HG02763 (cell line): ENCODE results near the gene ARMC6.

Experiments
- ATAC-seq: cut with Tn5 transposase; IDR thresholded peaks from one replicate; pipeline ENCODE4 v1.9.1; 2021; ENCODE audit warnings: mild to moderate bottlenecking, moderate library complexity; ENCODE audit not compliant: unreplicated experiment

The ARMC6 gene

DNA sequence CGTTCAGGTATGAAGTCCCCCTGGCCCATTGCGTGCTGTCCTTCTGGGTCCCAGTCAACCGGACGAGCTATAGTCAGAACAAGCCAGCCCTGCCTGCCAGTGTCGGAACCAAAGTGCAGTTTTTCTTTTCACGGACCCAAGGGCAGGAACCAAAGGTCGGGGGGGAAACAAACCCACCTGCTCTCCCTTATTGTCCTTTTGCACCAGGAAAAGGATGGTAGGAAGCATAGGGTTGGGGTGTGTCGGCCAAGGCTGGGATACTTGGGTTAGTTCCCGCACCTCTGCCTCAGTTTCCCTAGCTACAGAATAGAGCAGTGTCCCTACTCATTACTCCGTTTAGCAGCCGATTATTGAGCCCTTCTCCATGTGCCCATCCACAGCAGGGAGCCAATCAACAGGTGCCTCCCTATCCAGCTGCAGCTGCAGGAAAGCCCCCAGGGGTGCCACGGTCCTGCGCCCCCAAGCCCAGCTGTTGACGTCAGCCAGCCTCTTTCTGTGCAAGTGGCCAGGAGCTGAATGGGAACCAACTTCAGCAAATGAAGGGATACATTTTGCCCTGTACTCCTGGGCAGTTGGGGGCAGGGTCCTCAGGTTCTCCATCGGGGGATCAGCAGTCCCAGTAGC is 21.0 kb downstream of the ARMC6 start:
- ATAC-seq = no peak

DNA sequence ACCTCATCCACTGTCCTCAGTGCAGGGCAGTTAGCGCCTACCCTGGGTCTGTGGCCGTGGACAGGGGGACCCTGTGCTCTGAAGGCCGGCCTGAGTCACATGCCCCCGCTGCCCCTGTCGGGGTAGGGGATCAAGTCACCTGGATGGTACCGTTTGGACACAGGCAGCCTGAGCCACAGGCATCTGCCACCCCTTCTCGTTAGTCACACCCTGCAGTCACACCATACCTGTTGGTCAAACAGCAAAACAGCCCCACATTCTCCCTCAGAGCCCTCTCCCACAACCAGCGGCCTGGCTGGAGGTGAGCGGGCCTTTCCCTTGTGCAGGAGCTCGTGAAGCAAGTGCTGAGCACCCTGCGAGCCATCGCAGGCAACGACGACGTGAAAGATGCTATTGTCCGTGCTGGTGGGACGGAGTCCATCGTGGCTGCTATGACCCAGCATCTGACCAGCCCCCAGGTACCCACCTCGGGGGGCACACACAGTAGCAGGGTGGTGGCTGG is 21.6 kb downstream of the ARMC6 start:
- ATAC-seq = no peak

DNA sequence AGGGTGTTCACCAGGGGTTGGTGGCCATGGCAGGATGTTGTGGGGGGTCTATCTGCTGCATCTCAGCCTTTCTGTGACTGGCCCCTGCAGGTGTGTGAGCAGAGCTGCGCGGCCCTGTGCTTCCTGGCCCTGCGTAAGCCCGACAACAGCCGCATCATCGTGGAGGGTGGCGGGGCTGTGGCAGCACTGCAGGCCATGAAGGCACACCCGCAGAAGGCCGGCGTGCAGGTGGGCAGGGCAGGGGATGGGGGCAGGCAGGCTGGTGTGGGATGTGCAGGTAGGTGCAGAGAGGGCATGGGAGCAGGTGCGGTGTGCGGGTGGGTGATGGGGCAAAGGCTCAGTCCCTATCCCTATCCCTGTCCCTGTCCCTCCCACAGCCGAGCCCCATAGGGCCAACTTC is 22.3 kb downstream of the ARMC6 start:
- no peak for ATAC-seq

DNA sequence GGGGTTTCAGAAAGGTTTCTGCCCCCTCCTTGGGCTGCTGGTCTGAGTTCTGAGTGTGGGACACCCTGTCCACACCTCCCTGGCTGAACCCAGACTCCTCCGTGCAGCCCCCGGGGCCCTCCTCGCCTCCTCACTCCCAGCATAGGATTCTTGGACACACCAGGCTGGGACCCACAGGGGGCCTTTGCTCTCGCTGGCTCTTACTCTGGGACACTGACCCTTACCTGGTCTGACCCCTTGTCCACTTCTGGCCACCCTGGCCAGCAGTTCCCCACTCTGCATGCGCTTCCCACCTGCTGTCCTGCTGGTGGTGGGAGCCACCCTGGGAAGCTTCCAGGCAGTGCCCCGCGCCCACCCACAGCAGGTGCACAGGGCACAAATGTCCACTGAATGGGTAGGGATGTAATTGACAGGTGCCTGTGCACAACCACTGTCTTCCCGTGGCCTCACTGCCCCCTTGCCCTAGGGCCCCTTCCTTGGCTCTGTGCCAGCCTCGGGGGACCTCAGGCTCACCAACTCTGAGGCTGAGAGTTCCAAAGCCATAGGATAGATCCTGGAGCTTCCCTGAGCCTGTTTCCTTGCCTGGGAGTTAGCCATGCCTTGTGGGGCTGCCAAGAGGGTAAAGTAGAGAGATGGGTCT is 23.4 kb downstream of the ARMC6 start:
- ATAC-seq = no peak

DNA sequence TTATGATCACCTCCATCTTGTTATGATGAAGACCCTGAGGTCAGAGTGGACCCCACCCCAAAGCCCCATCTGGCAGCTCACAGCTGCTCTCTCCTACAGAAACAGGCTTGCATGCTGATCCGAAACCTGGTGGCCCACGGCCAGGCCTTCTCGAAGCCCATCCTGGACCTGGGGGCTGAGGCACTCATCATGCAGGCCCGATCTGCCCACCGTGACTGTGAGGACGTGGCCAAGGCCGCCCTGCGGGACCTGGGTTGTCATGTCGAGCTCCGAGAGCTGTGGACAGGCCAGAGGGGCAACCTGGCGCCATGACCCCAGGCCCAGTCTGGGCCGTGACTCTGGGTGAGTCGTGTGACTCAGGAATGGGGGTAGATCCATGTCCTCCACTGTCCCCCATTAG is 23.9 kb downstream of the ARMC6 start:
- no peak for ATAC-seq

DNA sequence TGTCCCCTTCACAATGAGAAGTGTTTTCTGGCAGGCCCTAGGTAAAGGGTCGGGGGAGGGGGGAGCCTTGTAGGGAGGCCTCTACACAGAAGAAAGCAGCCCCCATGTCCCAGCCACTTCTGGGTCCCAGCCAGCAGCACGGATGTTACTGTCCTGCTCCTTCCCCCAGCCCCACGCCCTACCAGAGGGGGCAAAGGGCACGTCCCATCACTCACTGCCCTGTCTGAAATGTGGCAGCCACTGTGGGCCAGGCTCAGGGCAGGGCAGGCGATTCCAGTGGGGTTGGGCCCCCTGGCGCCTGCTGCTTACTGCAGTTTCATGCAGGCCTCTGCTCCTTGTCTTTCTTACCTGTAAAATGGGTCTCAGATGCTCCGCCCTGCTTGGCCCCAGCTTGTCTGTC is 24.3 kb downstream of the ARMC6 start:
- ATAC-seq = no peak

DNA sequence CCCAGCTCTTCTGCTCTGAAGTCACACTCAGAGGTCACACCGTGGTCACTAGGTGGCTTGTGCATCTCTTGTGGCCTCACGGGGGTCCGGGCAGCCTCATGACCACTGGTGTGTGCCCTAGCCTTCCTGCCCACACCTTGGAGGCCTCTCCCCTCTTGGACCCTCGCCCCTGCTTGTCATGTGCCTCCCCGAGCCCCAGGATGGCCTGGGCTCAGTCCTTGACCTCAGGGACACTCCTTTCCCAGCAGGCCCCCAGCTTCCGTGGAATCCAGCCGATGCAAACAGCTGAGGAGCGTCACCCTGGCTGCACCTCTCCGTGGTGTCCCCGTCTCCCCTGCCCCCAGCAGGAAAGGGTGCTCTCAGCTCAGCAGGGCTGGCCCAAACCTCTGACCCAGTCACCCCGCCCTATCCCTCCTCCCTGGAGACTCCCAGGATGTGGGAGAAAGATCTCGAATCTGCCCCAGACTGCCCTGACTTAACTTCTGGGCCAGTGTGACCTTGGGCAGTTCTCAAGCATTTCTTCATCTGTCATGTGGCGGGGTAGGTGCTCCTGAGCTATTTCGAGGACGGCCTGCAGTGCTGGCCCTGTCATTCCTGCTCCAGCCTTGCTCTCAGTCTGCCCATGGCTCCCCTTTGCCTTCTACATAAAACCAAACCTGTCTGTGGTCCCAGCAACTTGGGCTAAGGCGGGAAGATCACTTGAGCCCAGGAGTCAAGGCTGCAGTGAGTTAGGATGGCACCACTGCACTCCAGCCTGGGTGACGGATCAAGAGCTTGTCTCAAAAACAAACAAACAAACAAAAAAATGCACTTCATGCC is 25.8 kb downstream of the ARMC6 start:
- no peak for ATAC-seq

DNA sequence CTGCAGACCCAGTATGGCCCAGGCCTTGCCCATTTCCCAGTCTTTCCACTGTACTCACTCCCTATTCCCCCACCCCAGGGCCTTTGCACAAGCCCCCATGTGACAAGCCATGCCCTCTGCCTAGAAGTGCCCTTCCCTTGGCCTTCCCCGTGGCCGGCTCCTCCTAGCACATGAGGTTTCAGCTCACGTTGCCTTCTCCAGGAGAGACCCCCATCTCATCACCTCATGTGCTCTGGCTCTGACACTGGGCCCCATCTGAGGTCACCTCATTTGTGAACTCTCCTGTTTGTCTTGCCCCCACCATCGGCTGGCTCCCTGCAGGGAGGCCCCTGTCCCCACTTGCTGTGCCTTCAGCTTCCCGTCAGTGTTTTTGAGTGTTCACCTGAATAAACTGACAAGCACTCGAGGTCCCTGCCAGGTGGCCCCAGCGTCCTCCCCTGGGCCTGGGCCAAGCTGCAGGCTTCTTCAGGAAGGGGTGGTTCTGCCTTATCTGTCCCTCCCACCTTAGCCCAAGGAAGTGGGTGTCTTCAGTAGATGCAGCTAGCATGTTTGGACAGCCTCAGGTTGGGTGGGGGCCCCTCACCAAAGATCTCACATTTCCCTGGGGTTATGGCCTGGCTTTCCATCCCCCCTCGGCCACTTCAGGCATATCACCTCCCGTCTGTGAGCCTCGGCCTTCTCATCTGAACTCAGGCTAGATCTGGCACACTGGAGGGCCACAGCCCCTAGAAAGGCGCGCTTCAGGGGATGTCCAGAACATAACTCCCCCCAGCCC is 26.6 kb downstream of the ARMC6 start:
- ATAC-seq = no peak

DNA sequence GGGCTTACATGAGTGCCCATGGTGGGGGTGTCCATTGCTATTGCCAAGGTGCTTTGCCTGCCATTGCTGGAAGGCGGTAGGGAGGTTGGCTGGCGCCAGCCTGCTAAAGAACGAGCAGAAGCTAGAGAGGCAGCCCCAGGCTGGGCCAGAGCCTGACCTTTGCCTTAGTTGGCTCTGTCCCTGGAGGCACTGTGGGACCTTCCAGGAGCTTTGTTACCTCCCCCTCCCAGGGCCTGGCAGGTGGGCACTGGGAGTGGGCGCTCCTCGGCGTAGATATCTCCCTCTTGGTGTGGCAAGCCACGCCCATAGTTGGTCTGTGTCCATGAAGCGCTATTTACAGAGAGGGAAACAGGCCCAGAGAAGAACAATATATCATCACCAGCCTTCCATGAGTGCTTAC is 28.1 kb downstream of the ARMC6 start:
- ATAC-seq = no peak

DNA sequence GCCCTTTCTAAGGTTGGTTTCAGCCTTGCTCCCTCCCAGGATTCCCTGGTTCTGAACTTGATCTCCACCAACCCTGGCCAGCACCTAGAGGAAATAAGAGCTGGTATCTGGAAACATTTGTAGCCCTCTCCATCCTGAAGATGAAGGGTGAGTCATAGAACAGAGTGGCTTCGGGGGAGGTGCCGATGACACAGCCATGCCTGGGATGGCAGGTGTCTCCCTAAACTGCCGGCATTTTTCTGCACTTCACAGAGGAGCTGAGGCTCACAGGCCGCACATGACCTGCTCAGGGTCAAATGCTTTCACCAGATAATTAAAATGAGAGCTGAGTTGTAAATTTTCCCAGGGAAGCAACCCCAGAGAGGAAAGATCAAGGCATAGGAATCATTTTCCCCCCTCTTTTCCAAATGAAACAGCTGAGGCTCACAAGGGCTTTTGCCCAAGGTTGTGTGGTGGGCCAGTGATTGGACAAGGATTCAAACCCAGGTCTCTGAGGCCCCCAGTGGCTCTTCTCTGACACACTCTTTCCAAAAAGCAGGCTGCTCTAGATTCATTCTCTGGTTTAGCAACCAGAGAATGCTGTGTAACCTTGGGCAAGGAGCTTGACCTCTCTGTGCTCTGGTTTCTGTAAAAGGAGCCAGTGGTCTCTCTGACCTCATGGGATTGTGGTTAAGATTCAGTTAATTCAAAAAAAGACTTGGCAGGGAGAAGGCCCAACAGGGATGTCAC is 29.2 kb downstream of the ARMC6 start:
- no peak for ATAC-seq

DNA sequence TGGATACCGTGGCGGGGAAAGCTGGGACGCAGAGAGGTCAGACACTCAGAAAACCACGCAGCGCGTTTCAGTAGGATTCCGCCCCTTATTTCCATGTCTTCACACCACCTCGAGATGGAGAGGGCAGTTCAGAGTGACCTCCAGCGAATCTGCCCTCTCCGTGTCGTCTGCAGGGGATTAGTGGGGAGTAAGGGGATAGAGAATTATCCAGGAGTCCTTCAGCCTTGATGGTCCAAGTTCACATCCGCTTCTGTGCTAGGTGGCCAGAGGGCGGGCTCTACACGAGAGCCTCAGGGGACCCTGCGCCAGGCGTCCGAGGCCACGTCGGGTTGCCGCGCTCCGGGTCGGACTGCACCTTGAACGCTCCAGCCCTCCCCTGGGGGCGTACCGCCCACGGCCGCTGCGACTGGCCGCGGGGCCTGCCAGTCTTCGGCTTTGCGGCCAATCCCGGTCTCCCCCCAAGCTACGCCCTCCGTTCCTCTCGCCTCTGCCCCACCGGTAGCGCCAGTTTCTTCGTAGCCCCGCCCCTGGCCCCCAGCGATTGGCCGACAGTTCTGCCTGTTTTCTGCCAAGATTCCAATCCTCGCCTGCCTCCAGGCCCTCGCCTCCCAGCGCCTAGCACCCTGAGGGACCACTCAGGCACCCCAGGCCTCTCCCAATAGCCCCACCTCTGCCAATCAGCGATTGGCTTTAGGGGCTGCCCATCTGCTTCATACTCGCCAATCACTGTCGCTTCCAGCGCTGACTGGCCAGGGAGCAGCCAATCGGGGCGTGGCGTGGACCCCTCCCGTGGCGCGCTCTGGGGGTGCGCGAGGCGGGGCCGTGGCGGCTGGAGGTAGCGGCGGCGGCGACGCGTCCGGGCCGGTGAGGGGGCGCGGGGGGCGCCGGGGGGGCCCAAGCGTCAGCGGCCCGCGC is 30.0 kb downstream of the ARMC6 start, which contains the start of gene SLC25A42:
Gene SLC25A42 (plus strand): TSS at position 812 of the 915 bp plus-strand sequence. CDS start 32,131 bp downstream, outside the sequence.
- peak; percentile 93 for ATAC-seq

DNA sequence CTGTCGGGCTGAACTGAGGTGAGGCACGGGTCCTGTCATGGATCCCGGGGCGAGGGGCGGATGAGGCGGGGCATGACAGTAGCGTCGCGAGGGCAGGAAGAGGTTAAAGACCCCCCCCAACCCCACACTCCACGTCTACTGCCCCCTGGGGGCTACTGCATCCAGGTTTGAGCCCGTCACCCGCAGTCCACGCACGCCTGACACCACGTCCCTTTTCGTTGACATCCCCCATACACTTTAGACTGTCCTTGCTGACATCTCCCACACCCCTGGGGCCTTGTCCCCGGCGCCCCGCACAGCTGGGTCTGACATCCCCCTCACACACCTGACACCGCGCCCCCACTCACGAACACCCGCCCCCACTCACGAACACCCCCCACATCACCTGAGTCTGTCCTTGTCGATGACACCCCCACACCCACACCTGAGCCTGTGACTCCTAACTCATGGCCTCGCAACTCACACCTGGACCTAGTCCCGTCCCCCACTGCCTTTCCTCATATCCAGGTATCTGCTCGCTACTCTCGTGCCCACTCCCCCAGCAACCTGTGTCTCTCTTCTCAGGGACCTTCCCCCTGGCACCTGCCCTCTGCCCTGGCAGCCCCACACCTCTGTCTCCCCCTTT is 30.8 kb downstream of the ARMC6 start:
- ATAC-seq = no peak

DNA sequence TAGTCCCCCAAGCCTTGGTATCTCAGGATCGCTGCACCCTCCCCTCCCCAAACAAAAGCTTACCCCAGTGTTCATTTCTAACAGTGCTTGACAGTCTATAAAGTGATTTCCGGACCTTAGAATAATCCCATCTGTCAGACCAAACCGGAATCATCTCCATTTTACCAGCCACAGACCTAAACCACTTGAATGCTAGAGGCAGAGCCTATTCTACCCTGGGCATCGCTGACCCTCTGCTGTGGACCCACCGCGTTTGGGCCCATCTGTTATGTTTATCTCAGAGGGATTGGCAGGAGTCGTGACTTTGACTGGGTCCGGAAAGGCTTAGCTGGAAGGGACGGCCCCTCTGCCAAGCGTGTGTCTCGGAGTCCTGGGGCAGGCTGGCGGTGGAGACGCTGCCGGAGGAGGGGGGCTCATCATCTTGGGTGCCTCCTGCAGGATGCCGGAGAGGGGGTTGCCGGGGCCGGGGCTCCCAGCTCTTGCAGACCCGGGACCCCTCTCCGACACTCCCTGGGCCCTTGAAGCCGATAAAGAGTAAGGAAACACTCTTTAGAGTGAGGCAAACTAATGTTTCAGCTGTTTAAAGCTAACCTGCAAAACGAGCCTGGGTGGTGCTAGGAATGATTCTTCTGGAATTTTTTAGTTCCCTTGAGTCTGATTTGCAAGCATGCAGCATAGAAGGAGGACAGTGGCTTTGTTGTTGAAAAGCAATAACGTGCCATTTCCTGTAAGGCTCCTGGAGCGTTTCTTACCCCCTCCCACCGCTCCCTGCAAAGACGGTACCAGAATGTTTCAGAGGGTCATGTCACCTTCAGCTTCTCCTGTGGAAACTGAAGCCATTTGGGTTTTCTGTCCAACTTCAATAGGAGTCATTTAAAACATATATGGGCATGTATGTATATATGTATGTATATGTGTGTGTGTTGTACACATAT is 31.7 kb downstream of the ARMC6 start:
- ATAC-seq = no peak

DNA sequence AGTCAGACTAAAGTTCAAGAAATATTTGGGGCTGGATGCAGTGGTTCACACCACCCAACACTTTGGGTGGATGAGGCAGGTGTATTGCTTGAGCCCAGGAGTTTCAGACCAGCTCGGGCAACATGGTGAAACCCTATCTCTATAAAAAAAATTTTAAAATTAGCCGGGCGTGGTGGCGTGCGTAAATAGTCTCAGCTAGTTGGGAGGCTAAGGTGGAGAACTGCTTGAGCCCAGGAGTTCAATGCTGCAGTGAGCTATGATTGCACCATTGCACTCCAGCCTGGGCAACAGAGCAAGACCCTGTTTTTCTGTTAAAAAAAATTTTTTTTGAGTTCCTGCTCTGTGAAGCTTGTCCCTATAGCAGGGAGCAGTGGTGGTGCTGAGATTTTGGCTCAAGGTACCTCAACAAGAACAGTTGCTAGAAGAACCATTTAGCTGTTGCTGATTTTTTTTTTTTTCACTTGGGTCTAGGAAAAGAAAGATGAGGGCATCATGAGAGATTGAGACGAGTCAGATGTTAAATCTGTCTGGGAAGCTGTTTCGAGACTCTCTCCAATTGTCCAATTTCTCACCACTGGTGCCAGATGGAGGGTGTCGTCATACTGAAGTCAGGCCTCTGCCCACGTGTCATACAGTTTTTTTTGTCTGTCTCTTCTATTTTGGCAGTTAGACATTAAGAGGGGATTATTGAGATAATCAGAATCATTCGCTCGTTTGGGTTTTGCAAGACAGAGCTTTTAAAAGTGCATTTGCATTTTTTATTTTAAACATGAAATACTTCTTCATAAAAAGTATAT is 34.1 kb downstream of the ARMC6 start:
- no peak for ATAC-seq

DNA sequence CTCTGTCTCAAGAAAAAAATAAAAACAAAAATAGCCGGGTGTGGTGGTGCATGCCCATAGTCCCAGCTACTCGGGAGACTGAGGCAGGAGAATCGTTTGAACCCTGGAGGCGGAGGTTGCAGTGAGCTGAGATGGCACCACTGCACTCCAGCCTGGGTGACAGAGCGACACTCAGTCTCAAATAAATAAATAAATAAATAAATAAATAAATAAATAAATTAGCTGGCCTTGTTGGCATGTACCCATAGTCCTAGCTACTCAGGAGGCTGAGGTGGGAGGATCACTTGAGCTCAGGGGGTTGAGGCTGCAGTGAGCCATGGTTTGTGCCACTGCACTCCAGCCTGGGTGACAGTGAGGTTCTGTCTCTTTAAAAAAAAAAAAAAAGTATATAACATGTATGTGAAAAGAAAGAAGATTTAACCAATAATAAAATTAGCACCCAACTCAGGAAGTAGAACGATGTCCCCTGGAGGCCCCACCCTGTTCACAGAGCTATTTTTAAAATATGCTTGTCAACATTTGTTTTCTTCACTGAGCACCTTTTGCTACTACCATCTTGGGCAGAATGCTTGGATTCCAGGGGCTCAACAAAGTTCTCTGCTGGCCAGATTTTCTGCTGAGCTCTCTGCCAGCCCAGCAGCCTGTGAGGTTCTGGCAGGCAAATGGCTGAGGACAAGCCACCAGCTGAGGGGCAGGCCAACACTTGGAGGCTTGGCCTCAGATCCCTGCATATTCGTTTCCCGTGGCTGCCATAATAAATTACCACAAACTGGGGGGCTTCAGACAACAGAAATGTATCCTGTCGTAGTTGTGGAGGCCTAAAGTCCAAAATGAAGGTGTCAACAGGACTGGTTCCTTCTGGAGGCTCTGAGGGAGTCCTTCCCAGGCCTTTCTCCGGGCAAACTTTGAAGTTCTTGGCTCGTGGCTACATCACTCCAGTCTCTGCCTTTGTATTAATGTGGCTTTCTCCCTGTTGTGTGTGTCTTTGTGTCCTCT is 35.6 kb downstream of the ARMC6 start:
- ATAC-seq = no peak

DNA sequence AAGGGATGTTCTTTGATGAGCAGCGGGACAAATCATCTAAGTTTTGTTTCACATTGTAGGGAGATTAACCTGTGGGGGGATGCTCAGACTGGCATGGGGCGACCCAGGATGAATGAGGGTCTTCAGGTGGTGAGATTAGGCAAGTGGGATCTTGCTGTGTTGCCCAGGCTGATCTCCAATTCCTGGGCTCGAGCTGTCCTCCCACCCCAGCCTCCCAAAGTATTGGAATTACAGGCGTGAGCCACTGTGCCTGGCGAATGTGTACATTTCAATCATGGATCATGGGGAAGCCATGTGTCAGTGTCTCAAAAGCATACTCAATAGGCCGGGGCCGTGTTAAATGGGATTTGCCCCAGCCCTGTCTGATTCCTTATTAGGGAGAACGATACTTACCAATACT is 38.5 kb downstream of the ARMC6 start:
- no peak for ATAC-seq
